GM21825 (cell line): ENCODE measurements around the gene FCHO1.

Experiments used
- ATAC-seq: cut with Tn5 transposase; IDR thresholded peaks from one replicate; pipeline ENCODE4 v1.9.1; 2021; ENCODE audit warnings: mild to moderate bottlenecking, moderate library complexity; ENCODE audit not compliant: unreplicated experiment

FCHO1 gene, protein sequence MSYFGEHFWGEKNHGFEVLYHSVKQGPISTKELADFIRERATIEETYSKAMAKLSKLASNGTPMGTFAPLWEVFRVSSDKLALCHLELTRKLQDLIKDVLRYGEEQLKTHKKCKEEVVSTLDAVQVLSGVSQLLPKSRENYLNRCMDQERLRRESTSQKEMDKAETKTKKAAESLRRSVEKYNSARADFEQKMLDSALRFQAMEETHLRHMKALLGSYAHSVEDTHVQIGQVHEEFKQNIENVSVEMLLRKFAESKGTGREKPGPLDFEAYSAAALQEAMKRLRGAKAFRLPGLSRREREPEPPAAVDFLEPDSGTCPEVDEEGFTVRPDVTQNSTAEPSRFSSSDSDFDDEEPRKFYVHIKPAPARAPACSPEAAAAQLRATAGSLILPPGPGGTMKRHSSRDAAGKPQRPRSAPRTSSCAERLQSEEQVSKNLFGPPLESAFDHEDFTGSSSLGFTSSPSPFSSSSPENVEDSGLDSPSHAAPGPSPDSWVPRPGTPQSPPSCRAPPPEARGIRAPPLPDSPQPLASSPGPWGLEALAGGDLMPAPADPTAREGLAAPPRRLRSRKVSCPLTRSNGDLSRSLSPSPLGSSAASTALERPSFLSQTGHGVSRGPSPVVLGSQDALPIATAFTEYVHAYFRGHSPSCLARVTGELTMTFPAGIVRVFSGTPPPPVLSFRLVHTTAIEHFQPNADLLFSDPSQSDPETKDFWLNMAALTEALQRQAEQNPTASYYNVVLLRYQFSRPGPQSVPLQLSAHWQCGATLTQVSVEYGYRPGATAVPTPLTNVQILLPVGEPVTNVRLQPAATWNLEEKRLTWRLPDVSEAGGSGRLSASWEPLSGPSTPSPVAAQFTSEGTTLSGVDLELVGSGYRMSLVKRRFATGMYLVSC

DNA sequence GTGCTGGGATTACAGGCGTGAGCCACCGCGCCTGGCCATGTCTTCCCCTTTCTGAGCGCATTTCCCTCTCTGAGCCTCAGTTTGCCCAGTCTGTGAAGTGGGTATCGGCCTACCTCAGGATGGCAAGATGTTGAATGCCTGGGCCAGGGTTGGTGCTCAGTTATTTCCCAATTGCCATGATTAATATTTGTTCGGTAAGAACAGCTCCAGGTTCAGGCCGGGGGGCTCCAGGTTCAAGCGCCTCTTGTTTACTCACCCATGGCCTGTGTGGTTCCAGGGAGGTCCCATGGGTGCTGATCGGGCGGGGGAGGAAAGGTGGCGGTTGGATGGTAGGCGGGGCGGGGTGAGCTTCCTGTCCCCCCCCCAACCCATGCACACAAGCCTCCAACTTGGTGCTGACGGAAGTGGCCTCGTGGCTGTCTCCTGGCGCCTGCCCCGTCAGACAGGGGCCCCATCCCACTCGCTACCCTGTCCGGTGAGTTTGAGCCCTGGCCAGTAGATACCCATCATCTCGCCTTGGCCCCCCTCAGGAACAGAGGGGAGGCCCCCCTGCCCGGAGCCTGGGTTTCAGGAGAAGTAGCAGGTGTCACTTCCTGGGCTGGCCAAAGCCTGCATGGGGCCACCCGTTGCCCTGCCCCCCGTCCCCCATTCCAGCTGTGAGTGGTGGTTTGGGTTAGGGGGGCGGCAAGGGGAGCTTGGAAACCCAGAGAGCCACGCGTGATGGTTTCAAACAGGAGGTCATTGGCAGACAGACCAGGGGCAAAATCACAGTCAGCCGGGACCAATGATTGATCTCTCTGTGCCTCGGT lies at the start of gene FCHO1:
Gene FCHO1, plus strand, starts transcription at position 375 of the 809 bp plus-strand sequence. CDS start 3,688 bp downstream, outside the sequence.
- ATAC-seq: peak; percentile 28

DNA sequence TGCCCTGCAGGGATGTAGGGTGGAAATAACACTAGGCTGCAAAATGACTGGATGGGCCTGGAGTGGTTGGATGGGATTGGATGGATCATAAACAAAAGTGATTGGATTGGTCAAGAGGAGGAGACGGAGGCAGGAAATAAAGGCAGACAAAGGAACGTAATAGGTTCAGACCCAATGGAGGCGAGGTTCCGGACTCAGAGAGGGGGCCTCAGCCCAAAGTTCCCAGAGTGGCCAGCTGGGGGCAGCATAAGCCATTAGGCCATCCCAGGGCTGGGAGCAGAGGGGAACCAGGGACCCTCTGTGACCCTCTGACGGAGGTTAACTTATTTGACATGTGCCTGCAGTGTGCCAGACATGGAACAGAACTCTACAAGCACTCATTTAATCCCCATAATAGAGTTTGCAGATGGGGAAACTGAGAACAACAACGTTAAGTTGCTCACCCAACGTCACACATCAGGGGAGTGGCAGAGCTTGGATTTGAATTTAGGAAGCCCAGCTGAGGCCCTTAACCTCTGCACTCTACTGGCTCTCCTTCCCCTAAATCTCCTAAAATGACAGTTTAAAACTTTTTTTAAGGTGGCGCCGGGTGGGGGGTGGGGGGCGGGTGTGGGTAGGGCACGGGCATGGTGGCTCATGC lies 47.3 kb upstream of the FCHO1 start:
- no peak for ATAC-seq

DNA sequence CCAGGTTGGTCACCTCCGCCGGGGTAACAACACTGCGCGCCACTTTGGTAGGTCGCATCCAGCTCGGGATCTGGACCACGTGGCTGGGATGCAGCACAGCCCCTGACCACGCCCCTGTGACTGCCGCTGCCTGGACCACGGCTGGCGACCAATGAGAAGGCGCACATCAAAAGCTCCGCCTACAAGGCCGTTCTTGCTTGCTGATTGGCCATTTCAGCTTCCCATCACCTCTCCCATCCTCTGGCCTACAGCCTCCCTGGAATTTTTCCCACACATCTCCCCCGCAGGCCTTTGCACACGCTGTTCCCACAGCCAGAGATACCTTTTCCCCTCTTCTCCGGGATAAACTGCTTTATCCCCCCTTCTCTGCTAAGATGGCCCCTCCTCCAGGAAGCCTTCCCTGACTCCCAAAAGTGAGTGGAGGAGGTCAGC lies 44.5 kb upstream of the FCHO1 start:
- ATAC-seq: no peak

DNA sequence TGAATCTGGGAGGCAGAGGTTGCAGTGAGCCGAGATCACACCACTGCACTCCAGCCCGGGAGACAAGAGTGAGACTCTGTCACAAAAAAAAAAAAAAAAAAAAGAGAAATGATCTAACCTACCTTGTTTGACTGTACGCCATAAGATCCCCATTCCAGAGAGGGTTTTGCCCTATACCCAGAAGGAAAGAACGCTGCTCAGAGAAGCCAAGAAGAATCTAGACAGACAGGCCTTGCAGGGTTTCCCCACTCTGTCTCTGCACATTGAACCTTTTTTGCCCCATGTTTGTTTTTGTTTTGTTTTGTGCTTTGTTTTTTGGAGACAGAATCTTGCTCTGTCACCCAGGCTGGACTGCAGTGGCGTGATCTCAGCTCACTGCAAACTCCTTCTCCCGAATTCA lies 39.4 kb upstream of the FCHO1 start:
- no peak for ATAC-seq

DNA sequence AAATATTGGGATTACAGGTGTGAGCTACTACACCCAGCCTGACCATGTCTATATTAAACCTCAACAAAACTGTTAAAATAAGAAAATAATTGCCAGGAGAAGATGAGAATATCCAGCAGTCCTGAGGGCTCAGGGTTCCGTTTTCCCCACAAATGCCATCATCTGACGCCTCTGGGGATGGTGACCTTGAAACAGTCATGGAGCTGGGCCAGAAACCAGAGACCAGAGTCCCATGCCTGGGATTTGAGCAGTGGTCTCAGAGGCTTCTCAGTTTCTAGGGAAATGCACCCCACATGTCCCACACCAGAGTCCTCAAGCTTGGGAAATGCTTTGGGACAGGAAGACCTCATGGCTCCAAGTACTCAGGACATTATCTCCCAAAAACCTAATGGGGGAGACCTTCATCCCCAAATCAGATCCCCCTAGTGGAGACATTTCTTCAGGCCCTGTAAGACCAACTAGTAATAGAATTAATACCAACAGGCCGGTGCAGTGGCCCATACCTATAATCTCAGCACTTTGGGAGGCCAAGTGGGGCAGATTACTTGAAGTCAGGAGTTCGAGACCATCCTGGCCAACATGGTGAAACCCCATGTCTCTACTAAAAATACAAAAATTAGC lies 34.9 kb upstream of the FCHO1 start:
- no peak for ATAC-seq

DNA sequence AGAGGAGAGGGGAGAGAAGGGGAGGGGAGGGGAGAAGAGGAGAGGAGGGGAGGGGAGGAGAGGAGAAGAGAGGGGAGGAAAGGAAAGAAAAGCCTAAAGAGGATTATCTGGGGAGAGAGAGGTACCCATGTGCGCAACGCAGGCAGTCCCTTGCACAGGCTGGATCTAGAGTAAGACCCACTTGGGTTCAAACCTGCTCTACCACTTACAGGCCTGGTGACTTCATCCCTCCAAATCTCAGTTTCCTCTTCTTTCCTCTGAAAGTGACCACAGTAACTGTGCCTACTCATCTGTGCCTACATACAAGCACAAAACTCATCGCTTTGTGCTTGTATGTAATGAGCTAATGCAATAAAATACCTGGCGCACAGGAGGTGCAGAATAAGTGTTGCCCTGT lies 32.7 kb upstream of the FCHO1 start:
- ATAC-seq: no peak

DNA sequence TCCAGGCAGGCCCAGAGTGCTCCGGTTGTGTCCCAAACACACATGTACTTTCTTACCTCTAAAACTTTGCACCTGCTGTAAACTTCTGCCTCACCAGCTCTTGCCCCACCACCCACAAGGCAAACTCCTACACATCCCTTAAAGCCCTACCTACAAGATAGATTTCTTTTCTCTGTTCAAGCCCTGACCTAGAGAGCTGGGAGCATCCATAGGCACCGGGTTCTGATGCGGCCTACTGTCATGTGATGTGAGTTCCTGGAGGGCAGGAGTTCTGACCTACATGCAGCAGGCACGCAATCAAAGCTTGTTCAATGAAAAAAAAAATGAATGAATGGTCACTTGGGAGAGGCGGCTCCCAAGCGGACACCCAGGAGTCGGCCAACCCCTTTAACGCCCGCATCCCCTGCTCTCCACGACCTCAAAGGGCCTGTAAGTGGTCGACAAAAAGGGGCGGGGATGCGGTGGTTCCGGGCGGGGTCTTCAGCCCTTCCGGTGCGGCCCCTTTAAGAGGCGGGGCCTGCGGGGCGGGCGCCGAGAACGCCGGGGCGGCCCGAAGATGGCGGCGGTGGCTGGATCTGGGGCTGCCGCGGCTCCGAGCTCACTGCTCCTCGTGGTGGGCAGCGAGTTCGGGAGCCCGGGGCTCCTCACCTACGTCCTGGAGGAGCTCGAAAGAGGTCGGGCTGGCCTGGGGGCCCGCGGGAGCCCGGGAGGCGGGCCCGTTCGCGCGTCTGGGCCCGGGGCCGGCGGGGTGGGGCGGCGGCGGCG lies 32.1 kb upstream of the FCHO1 start, which contains the start of gene MAP1S:
Gene MAP1S, plus strand, starts transcription at position 534 of the 765 bp plus-strand sequence. Its CDS starts 23 bp downstream, at position 557.
- ATAC-seq: no peak

DNA sequence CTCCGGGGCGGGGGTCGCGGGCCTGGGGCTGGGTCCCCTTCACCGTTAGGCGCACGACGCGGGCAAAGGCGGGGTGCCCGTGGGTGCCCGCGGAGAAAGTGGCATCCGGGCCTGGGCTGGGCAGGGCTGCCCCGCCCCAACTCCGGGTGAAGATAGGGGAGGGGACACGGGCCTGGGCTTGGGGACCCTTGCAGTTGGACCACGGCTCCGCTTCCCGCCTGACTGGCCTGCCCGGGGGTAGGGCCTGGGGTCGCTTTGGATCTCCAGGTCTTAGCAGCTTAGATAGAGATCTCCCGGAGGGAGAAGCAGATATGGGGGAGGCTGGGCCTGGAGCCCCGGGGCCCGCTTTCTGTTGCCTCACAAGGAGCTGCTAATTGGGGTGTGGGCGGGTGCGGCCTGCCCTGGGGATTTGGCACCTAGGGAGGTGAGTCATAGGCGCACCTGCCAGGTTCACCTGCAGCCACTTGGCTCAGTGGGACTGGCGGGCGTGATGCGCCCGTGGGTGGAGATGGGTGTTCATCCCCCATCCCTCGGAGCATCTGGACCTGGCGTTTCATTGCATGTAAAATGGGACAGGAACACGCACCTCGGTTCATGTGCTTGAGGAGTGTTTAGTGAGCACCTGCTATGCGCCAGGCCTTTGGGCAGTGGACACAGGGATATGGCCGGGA lies 31.4 kb upstream of the FCHO1 start:
- ATAC-seq: no peak

DNA sequence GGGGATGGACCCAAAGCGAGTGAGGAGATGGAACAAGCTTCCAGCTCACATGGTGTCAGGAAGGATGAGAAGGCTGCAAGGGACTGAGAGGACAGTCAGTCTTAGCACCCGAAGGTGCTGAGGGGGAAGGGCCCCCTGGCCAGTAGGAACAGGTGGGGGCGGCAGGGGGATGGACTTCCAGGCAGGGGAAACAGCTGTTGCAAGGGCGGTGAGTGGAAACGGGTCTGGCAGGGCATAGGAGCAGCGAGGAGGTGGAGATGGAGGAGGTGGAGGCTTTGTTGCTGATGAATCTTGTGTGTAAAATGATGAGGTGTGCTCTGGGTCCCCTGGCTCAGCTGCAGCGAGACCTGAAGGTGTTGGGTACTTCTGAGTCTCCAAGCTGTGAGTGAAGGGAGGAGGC lies 30.8 kb upstream of the FCHO1 start:
- ATAC-seq: no peak

DNA sequence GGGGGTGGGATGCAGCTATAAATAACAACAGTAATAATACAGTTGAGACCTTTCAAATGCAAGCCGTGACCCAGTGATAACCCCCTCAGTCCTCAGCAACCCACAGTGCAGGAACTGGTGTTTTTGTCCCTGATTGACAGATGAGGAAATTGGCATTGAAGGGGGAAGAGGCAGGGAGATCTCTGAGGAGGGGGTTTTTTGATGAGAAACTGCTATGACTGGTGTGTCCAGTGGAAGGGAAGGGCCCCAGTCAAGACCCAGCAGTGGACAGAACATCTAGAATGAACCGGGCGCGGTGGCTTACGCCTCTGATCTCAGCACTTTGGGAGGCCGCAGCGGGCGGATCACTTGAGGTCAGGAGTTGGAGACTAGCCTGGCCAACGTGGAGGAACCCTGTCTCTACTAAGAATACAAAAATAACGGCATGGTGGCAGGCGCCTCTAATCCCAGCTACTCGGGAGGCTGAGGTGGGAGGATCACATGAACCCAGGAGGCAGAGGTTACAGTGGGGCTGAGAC lies 30.1 kb upstream of the FCHO1 start:
- no peak for ATAC-seq

DNA sequence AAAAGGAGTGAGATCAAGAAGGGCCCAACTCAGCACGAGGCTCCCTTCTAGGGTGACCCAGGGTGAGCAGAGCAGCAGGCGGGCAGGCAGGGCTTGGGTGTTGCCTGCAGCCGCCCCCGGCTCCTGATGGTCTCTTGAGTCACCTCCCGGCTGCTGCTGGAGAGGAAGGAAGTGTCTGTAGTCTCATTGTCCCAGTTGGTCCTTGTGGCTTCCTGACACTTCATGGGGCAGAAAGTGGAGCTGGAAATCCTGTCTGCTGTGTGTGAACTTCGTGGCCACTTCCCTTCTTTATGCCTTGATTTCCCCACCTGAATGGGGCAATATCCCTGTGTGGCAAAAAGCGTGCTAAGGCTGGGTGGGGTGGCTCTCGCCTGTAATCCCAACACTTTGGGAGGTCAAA lies 29.5 kb upstream of the FCHO1 start:
- no peak for ATAC-seq

DNA sequence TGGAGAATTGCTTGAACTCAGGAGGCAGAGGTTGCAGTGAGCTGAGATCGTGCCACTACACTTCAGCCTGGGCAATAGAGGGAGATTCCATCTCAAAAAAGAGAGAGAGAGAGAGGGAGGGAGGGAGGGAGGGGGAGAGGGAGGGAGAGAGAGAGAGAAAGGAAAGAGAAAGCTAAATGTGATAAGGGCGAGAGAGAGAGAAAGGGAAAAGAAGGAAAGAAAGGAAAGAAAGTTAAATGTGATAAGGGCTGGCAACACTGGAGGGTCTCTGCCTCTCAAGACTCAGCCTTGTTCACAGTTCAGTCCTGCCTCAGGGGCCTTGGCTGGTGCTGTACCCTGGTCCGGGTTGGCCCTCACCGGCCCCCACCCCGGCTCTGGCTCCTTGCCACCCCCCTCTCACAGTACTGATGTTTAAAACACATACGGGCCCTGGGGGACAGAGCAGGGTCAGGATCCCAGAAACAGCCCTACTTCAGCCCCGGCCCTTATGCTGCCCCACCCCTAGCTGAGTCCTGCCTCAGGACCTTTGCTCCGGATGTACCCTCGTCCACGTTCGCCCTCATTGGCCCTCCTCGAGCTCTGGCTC lies 28.5 kb upstream of the FCHO1 start:
- no peak for ATAC-seq

DNA sequence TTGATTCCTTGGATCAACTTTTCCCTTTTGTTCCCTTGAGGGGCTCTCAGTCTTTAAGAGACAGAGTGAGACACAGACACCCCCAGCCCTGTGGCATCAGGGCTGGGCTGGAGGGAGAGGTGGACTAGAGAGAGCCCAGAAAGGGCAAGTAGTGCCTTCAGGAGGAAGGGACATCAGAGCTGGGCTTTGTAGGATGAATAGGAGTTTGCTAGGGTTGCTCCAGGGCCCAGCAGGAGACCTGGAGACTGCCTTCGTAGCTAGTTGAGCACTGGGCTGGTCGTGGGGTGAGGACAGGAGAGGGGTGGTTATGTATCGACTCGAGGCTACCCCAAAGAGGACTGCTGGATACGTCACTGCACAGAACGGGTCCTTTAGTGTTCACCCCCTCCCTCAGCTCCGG lies 26.6 kb upstream of the FCHO1 start:
- ATAC-seq: no peak

DNA sequence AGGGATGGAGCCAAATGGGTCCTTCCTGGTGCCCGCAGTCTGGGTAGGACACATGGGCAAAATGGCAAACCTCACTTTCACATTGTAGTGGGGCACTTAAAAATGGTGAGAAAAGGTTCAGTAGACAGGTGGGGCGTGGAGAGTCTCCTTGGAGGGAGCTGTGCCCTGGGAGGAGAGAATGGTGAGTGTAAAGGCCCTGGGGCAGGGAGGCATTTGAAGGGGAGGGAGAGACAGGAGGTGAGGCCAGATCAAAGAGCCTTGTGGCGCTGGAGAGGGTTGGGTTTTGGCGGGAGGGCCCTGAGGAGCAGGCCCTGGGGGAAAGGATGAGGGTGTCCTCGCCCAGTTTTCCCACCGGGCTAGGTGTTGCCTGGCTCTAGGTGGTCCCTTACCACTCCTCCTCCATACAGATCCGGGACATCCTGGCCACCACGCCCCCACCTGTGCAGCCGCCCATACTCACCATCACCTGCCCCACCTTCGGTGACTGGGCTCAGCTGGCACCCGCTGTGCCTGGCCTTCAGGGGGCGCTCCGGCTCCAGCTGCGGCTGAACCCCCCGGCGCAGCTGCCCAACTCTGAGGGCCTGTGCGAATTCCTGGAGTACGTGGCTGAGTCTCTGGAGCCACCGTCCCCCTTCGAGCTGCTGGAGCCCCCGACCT lies 25.7 kb upstream of the FCHO1 start:
- no peak for ATAC-seq

DNA sequence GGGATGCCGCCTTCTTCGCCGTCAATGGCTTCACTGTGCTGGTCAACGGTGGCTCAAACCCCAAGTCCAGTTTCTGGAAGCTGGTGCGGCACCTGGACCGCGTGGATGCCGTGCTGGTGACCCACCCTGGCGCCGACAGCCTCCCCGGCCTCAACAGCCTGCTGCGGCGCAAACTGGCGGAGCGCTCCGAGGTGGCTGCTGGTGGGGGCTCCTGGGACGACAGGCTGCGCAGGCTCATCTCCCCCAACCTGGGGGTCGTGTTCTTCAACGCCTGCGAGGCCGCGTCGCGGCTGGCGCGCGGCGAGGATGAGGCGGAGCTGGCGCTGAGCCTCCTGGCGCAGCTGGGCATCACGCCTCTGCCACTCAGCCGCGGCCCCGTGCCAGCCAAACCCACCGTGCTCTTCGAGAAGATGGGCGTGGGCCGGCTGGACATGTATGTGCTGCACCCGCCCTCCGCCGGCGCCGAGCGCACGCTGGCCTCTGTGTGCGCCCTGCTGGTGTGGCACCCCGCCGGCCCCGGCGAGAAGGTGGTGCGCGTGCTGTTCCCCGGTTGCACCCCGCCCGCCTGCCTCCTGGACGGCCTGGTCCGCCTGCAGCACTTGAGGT lies 25.0 kb upstream of the FCHO1 start:
- ATAC-seq: no peak

DNA sequence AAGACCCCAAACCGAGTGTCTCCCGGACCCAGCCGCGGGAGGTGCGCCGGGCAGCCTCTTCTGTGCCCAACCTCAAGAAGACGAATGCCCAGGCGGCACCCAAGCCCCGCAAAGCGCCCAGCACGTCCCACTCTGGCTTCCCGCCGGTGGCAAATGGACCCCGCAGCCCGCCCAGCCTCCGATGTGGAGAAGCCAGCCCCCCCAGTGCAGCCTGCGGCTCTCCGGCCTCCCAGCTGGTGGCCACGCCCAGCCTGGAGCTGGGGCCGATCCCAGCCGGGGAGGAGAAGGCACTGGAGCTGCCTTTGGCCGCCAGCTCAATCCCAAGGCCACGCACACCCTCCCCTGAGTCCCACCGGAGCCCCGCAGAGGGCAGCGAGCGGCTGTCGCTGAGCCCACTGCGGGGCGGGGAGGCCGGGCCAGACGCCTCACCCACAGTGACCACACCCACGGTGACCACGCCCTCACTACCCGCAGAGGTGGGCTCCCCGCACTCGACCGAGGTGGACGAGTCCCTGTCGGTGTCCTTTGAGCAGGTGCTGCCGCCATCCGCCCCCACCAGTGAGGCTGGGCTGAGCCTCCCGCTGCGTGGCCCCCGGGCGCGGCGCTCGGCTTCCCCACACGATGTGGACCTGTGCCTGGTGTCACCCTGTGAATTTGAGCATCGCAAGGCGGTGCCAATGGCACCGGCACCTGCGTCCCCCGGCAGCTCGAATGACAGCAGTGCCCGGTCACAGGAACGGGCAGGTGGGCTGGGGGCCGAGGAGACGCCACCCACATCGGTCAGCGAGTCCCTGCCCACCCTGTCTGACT lies 24.1 kb upstream of the FCHO1 start:
- no peak for ATAC-seq
